Stimulated activated CD8-positive, alpha-beta memory T cell treated with anti-CD3 and anti-CD28 coated beads, Interleukin-15, amount 100 ng/mL, for 24 hours (primary cell): ENCODE measurements around the gene DIAPH3.

Source experiments
- DNase-seq: peaks from one replicate; pipeline ENCODE4 v3.0.0-alpha.2; 2020; ENCODE audit warnings: low read depth

Gene DIAPH3

GRCh38 chr13:60016229-60016628 is 147.5 kb downstream of the DIAPH3 start:
- no peak for DNase-seq

- no peak for DNase-seq
Measured at GRCh38 chr13:60013166-60013565, 150.6 kb downstream of the DIAPH3 start.

DNA sequence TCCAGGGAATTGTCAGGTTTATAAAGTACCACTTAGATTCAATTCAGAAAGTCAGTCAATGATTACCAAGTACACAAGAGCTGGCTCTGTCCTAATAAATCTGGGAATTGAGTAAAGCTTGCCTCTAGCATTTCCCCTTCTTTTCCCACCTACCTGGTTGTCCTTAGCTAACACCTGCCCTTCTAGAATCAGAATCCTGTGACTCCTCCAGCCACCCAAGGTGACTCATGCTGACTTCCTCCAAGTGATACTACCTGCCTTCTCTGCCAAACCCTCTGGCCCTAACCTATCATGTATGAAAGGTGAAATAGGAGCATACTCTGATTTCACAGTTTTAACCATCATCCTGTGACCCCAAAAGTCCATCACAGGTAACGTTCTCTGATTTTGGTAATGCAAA is 151.2 kb downstream of the DIAPH3 start:
- DNase-seq: no peak

DNA sequence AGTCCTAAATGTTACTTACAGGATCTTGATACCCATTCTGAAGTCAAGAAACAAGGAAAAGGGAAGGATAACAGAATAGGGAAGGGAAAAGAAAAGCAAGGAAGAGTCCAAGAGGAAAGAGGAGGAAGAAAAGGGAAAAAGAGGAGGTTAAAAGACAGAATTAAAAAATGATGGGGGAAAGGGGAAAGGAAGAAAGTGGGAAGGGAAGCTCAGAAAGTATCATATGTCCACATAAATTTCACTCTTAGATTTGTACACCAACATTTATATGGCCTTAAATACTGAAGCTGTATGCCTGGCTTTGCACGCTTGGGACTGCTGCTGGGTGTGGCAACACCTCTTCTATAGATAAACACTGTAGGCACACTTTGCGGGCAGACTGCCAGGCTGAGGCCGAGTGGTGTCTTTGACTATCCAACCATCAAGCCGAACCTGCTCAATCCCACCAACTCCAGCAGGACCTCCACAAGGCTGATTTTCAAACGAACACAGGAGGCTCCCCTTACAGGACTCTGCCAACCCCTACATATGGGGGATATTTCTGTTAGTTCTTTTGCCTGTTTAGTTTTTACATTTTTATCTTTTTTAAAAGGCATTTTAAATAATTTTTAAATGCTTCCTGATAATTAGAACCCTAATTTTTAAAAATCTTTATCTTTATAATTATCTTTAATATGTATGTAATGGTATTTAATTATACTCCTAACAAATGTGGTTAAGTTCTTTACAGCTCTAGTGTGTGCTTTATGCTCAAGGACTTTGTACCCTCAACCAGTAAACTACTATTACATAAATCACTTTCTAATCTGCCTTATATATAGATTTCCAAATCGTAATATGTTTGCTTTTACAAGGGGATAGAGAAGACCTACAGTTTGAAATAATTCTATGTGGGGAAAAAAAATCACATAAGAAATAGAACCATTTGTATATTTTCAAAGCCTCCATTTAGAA is 154.2 kb downstream of the DIAPH3 start:
- no peak for DNase-seq

- no peak for DNase-seq
Measured at GRCh38 chr13:60001889-60002288, 161.8 kb downstream of the DIAPH3 start.

- DNase-seq: no peak
Measured at GRCh38 chr13:60000976-60001375, 162.8 kb downstream of the DIAPH3 start.

- no peak for DNase-seq
Measured at GRCh38 chr13:60000081-60000480, 163.6 kb downstream of the DIAPH3 start.

- DNase-seq: no peak
Measured at GRCh38 chr13:59997976-59998375, 165.8 kb downstream of the DIAPH3 start.

- no peak for DNase-seq
Measured at GRCh38 chr13:59996461-59996980, 167.2 kb downstream of the DIAPH3 start.

DNA sequence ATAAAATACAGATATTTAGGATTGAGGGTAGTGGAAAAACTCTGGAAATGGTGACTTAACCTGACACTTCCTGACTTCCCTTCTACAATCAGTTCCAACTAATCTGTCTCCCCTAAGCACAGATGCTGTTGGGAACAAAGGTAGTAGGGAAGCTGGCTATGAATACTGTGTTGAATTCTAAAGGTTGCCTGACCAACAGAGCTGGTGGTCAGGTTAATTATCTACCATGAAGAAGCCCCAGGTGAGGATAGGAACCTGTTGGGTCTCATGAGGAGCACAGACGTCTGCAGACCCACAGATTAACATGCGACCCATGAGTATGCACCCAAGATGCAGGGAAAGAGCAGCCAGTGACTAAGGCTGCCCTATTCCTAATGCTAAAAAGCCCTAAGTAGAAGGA is 172.3 kb downstream of the DIAPH3 start:
- DNase-seq: no peak

DNA sequence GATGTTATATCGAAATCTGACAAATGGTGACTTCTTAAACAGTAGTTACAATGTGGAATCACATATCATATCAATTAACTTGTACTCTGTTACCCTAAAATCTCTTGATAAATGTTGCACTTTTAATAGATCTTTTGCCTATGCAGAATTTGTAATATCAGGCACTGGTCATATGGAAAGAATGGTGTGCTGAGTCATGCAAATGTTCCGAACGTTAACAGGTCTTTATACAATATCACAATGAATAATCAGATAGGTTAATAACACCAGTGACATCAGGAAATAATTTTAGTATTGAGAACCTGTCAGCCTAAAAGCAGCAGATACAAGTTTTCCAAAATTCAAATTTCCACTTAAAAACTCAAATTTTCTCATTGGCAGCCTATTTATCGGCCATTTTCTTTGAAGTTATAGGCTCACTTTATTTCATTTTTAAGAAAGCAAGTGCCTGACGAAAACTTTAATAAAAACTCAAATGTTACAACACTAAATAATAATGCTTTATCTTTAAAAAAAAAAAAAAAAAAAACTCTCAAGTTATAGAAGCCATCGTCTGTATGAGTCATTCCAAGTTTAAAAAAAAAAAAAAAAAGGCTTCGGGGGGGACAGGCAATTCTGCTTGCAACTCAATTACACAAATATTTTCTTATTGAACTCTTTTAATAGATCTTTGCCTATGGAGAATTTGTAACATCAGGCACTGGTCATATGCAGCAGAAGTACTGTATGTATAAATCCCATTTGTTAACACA is 180.9 kb downstream of the DIAPH3 start:
- DNase-seq: no peak

DNA sequence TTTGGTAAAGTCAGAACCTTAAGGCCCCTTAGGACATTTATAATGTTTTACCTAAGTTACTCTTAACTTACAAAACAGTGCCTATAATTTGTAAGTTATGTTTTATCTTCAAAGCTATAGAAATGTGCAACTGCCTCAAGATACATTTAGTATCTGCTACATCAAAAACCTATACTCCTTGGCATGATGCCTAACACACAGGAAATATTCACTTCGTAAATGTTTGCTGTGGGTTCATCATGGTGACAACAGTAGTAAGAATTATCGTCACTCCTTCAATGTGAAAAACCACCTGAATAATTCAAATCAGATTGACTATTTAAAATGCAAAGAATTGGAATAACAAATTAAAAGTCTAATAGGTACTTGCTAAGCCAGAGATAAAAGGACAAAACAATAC is 184.1 kb downstream of the DIAPH3 start:
- DNase-seq: no peak

GRCh38 chr13:59978862-59979261 is 184.9 kb downstream of the DIAPH3 start:
- DNase-seq: no peak

GRCh38 chr13:59976856-59977255 is 186.9 kb downstream of the DIAPH3 start:
- DNase-seq: no peak

DNA sequence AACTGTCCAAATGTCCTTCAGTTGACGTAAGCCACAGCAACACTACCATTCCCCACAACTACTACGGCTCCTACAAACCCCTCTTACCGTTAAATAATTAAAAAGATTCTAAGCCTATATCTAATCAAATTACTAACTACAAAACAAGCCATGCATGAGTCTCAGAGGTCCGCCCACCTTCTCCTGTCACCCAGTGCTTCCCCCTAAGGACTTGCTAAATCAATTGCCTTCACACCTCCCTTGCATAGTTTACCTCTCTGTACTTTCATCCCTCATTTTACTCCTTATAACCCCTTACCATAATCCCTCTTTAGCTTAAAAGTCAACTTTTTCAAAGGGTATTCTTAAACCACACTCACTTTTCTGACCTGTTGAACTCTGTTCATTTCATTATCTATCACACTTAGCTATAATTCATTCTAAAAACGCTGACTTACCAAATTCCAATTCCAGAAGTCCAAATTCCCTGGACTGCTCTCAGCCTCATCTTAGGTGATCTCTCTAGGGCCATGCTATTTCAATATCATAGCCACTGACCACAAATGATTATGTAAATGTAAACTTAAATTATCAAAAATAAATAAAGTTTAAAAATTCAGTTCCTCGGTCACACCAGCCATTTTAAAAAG is 187.8 kb downstream of the DIAPH3 start:
- no peak for DNase-seq

DNA sequence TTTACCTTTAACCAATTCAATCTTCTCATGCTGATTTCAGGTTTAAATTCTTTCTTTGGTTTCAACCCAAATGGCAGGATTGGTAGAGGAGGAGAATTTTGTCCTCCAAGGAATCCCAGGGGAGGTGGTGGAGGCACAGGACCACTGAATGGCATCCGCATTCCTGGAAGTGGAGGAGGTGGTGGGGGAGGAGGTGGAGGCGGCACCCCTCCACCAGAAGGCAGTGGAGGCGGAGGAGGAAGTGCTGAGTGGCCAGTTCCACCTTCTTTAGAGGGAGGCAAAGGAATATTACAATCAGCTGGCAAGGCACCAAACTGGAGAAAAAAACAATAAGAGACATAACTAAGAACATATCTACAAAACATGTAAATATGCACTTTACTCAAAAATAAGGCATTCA is 192.9 kb downstream of the DIAPH3 start:
- DNase-seq: no peak

- no peak for DNase-seq
Measured at GRCh38 chr13:59963827-59964226, 199.9 kb downstream of the DIAPH3 start.

- no peak for DNase-seq
Measured at GRCh38 chr13:59963383-59963782, 200.3 kb downstream of the DIAPH3 start.

DNA sequence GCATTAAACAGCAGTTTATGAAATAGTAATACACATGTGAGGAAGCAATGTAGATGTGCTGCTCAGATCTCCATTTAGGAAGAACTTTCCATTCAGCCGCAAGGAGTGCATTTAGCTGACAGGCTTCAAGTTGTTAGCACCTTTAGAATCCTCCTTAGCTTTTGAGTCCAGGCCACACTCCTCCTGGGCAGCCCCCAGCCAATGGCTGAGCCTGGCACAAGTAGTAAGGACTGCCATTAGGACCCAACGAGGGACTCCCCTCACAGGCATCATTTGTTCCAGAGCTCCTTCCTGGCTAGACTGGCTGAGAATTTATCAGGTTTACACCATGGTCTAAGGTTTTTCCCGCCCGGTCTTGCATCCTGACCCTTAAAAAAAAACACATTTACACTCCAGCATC is 201.4 kb downstream of the DIAPH3 start:
- no peak for DNase-seq

DNA sequence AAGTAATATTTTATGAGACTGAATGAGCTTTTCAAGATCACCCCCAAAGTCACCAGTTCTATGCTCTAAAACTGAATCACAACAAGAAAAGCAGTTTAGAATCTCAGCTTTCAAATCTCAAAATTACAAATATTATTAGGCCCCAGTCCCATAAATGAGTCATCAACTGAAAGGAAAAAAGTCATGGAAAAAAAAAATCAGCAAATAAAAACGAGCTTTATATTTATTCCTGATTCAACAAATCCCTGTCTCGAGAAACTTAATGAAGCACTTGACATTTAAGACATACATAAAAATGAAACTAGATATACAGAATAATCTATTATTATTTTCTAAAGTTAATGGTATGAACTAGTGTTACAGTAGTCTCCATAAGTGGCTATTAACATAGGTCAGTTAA is 203.0 kb downstream of the DIAPH3 start:
- DNase-seq: no peak

GRCh38 chr13:59957438-59957837 is 206.3 kb downstream of the DIAPH3 start:
- no peak for DNase-seq

GRCh38 chr13:59954601-59955000 is 209.1 kb downstream of the DIAPH3 start:
- no peak for DNase-seq

DNA sequence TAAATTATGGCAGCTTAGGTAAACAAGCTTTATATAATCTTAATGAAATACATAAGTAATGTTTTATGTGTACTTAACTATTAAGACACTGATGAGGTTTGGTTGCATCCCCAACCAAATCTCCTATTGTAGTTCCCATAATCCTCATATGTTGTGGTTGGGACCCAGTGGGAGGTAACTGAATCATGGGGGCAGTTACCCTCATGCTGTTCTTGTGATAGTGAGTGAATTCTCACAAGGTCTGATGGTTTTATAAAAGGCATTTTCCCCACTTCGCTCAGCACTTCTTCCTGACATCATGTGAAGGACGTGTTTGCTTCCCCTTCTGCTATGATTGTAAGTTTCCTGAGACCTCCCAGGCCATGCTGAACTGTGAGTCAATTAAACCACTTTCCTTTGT is 212.7 kb downstream of the DIAPH3 start:
- DNase-seq: no peak
